DMS79 (cell line): Measurements from ENCODE around the gene PITPNM2.

Source experiments
- DNase-seq: peaks from one replicate; lab custom pipeline; 2025; lab: John Stamatoyannopoulos, UW

PITPNM2 gene

DNA sequence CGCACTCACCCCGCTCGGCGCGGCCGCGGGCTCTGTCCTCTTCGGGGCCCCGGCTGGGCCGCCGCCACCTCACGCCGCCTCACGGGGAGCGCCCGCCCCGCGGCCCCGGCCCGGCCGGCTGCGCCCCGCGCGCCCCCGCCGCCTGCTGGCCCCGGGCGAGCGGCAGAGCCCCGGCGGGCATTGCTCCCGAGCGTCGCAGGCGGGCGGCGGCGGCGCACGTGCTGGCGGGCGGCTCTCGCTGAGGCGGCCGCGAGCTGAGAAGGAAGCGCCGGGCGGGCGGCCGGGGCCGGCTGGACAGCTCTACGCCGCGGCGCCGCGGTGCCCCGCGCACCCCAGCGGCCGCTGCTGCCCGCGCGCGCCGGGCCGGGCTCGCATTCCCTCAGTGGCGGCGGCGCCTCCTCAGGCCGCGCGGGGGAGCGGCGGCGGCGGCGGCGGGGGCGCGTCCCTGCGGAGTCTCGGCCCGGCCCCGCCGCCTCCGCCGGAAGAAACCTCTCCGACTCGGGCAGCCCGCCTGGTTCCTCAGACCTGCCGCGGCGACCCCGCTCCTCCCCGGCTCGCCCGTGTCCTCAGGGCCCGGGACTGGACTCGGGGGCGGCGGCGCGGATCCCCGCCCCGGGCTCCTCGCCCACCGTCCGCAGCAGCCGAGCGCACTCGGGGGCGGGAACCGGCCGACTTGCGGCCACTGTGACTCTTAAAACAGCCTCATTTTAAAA, at the start of gene PITPNM2:
TSS of gene PITPNM2 (minus strand) at position 347 of the 713 bp plus-strand sequence. CDS start 116,500 bp downstream, outside the sequence.
- DNase-seq, result peak; percentile 14

DNA sequence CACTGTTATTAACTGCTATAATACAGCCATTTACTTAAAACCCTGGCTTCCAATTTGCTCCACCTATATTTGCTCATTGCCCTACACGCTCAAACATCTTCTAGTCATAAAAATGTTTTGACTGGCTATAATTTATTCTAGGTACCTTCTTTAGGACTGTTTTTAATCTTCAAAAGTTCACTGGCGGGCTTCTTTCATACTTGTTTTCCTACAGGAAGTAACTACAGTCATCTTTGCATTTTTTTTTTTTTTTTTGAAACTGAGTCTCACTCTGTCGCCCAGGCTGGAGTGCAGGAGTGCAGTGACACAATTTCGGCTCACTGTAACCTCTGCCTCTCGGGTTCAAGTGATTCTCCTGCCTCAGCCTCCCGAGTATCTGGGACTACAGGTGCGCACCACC, 49.5 kb upstream of the PITPNM2 start:
- DNase-seq, result no peak

DNA sequence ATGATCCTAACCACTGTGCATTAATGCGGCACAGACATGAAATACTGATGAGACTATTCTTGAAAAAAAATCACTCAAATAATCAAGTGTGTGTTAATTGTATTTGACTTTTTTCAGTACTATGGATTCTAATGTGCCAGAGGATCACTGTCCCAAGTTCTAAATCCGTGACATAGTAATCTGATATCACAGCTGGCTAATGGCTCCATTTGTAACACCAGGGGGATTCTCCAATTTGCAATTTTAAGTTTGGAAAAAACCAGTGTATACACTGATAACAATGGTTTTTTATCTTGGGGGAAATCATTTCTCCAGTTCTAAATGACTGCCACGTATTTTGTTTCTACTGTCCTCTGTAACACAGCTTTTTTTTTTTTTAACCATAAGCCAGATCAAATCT, 49.0 kb upstream of the PITPNM2 start:
- DNase-seq, result no peak

DNA sequence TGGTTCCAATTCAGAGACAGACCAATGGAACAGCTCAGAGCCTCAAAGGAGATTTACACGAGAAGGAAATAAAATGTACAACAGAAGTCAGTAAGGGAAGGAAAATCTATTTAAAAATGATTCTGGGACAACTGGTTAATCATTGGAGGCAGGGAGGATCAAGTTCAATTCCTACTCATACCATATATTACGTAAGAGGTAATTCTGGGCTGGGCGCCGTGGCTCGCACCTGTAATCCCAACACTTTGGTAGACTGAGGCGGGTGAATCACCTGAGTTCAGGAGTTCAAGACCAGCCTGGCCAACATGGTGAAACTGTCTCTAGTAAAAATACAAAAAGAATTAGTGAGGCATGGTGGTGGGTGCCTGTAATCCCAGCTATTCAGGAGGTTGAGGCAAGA, 36.7 kb upstream of the PITPNM2 start:
- DNase-seq, result no peak

DNA sequence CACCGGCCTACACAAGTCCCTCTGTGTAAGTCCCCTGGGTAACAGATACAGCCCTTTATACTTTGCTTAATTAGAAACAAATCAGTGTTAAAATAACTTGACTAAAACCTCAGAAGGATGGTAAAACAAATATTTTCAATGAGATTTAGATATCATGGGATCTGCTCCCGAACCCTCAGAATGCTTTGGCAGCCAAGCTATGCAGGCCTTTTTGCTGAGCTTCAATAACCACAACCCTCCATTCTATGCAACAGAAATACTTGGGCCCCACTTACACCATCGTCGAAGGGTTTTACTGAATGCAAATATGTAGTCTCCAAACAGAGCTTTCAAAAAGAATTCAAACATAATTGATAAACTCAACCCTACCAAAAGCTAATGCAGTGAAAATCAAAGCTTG, 29.3 kb upstream of the PITPNM2 start:
- no peak for DNase-seq

DNA sequence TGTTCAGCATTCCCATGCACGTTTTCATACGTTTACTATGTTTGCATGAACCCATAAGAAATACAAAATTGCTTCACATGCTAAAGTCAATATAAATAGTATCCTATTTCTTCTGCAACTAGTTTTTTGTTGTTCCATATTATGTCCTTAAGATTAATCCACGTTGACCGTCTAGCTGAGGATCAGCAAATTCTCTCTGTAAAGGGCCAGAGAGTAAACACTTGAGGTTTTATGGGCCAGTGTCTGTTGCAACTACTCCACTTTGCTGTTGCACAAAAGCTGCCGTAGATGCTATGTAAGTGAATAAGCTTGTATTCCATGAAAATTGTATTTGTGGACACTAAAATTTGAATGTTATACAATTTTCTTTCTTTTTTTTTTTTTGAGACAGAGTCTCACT, 21.1 kb upstream of the PITPNM2 start:
- peak; percentile 43 for DNase-seq

DNA sequence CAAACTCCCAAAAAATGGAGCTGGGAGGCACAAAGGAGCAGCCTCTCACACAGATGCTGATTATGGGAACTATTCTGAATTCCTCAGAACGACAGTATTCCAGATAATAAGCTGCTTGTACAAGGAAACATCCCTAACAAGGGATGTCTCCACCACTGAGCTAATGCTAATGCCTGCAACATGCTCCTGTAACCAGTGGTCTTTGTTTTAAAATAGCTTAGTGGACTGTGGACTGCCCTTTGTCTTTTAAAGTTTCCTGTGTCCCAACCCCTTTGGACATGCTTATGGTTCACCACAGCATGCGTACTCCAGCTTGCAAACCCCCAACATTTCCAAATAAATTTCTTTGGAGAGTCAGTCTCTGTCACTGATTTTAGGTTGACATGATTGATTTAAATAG, 16.4 kb upstream of the PITPNM2 start:
- no peak for DNase-seq

DNA sequence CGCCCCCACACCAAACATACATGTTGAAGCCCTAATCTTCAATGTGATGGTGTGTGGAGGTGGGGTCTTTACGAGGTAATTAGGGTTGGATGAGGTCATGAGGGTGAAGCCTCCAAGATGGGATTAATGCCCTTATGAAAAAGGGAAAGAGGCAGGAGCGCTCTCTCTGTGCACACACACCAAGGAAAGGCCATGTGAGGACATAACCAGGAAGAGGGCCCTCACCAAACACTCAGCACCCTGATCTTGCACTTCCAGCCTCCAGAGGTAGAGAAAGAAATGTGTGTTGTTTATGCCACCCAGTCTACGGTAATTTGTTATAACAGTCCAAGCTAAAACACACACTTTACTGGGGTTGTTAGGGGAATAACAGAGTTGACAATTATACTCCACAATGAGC, 14.6 kb upstream of the PITPNM2 start:
- no peak for DNase-seq

DNA sequence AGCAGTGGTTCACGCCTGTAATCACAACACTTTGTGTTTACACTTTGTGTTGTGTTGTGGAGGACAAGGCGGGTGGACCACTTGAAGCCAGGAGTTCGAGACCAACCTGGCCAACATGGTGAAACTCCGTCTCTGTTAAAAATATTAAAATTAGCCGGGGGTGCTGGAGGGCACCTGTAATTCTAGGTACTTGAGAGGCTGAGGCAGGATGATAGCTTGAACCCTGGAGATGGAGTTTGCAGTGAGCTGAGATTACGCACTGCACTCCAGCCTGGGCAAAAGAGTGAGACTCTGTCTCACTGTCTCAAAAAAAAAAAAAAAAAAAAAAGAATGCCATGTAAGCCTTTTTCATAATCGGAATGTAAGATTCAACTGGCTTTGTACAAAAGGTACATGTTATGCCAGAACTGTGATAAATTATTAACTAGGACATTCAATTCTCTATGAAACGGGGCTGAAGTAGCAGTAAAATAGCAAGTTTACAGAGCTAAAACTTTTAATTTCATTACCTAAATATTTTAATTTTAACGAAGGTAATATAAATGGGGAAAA, 13.9 kb upstream of the PITPNM2 start:
- DNase-seq, result no peak

DNA sequence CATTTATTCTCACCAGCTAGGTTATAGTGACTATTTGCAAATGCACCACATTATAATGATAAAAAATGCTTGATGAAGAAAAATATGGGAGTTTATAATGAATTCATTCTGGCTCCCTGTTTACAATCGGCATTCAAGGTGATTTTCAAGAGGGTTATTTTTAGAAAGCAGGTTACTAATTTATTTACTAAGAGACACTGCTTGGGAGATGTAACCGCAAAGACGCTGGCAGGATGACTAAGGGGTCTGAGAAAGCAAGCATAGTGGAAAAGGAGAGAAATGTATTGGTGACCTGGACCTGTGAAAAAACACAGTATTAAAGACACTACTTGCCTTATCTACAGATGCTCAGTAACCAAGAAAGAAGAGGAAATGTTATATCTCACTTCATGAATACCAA, 13.3 kb upstream of the PITPNM2 start:
- DNase-seq, result no peak

DNA sequence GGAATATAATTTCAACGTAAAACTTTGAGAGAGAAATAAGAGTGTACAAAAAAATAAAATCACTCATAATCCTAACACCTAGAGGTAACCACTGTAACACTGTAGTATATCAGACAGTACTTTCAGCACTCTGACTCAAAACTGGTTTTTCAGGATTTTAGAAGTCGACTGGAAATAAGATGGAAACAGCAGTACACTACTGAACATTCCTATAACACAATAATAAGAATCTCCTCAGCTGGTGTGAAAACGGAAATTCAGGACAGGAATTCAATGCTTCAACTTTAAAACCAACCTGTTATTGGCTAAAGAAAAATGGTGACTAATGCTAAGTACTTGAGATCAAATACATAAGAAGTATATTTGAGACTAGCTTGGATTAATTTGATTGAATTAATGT, 12.3 kb upstream of the PITPNM2 start:
- peak; percentile 57 for DNase-seq

DNA sequence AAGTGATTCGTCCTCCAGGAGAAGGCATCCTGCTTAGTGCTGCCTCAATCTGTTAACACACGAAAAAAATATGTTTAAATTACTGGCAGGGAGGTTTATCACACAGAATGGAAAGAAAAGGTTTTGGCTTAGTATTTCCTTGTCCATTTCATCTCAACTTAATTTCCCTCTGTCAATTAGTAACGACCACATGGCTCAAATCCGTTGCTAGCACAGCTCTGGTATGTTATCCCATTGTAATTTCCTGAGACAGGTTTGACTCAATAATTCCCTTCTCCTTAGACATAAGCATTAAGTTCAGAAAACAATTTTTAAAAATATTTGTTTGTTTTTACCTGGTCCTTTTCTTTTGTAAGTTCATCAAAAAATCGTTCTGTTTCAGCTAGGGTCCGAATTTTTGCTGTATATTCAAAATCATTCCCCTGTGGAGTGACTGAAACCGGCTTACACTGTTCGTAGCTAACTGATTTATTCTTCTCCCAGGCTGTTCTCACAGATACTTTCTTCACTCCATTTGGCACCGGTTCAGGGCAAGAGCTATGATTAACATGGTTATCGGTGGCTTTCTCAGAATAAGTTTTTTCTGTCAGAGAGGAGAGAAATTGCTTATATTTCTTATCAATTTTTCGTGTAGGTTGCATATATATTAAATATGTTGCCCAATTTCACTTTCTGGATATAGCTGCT, 10.1 kb upstream of the PITPNM2 start:
- no peak for DNase-seq

DNA sequence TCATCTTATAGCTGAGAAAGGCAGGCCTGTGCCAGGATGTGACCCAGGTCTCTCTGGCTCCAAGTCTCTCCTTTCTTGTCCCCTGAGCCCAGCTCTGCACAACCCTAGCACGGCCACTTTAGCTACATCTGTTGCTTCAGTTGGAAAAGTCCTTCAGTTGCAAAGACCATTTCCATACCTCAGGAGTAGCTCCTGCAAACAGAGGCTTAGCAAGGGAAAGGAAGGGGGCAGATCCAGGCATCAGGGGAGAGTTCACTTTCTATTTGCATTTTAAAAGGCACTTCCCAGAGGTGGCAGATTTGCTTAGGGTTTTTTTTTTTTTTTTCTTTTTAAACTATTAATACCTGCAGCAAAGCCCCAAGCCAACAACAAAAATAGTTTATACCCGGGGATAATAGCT, 3.0 kb upstream of the PITPNM2 start:
- no peak for DNase-seq

DNA sequence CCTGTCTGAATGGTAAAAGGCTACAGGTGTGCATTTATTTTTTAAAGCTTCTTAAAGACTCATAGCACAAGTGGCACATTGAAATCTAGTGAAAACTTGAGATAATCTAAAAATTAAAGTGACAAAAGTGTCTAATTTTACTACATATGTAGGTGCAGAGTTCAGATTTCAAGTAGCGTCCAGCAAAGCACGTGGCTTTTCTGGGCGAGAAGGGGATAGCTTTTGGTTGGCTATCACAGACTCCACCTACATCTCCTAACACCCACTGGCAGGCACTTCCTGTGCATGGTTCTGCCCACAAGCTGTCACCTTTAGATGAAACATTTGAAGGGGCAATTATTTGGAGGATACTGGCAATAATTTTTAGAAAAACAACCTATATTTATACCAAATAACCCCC, 1.9 kb upstream of the PITPNM2 start:
- DNase-seq, result no peak

DNA sequence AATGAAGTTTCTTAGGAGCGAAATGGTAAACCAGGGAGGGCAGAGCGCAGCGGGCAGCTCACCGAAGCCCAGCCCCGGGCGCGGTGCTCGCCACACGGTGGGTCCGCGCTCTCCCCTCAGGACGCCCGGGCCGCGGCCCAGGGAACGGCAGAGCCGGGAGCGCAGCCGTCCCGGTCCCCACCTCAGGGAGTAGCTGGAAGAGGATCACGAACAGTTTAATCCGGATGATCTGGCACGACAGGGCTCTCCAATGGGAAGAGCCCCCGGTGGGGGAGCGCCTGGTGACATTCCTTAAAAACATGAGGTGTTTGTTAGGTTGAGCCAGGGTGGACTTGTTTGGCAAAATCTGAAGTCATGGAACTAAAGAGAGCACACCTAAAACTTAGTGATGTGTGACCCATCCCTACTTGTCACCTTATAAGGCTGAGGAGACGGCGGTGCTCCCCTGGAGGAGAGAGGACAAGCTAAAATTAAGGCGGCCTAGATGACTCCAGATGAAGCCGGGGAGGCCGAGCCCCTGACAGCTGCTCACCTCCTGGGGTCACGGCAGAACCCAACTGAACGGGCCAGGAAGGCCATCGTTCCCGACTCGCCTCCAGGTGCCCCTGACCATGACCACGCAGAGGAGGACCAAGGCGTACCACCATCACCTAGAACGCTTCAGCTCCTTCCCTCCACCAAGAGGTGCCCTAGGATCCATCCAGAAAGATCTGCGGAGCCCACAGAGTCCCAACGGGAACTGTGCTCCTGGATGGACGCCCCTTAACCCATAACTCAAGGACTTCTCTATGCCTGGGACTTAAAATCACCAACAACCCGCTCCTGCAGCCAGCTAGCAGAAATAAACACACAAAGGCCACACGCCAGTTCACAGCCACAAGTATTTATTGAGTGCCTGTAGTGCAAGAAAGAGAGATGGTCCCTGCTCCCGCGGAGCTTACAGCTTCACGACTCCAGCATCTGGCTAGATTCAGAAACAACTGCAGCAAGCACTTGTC, 866 bp upstream of the PITPNM2 start:
- peak; percentile 45 for DNase-seq

DNA sequence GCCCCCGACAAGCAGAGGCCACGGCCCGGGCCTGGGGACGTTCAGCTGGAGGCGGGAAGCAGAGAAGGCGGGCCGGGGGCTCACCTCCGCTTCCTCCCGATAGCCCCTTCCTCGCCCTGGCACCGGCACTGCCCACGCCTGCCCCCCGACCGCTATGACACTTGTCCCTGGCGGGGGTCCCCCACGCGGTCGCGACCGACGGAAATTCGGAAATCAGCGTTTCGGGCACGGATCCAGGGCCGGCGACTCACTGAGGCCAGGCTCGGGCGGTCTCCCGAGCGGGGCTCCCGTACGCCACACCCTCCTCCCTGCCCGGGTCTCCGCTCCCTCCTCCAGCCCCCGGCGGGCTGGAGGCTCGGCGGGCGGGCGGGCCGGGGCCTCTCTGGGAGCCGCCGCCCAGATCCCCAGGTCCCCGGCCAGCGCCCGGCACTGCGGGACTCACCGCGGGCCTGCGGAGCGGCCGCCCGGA, 581 bp downstream of the PITPNM2 start:
- no peak for DNase-seq

DNA sequence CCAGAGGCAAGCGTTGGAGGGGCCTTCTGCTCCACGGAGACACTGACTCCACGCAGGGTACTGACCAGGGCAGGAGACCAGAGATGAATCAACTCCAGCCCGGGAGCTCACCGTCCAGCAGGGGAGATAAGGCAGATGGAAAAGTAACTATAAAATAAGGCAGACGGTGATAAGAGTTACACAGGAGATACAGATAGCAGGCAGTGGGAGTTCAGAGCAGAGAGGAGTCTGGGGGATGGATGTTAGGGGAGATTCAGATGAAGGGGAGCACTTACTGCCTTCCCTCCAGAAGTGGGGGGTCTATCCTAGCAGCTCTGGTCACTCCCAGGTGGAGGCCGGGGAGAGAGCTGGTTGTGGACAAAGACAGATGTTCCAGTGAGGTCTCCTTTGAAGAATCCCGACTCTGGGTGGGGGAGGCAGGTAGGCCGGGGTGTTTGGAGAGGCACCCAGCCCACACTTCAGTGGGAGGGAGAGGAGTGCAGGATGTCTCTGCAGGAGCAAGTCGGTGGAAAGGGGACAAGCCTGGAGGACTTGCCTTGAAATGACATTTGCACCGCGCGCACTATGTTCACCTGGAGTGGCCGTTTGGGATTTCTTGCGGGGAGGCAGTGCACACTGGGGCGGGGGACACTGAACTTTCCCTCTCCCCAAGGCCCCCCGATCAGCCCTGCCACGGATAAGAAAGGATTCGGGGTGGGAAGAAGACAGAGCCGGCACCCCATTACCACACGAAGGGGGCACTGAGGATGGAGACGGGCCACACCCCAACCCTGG, 1.2 kb downstream of the PITPNM2 start:
- no peak for DNase-seq

DNA sequence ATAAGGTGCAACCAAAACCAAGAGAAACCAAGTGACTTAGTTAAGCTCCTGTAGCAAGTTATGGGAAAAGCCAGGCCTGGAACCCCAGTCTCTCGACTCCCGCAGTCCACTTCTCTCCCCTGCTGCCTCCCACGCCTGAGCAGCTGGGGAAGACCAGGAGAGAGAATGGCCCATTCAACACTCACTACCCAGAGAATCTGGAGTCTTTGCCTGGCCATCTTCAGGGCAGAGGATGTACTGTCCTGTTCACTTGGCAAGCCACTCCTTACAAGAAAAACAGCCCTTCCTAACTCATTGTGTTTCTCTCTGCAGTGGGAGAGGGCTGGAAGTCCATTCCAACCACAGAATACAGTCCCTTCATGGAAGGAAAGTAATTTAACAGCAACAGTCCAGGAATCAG, 1.8 kb downstream of the PITPNM2 start:
- DNase-seq, result no peak

DNA sequence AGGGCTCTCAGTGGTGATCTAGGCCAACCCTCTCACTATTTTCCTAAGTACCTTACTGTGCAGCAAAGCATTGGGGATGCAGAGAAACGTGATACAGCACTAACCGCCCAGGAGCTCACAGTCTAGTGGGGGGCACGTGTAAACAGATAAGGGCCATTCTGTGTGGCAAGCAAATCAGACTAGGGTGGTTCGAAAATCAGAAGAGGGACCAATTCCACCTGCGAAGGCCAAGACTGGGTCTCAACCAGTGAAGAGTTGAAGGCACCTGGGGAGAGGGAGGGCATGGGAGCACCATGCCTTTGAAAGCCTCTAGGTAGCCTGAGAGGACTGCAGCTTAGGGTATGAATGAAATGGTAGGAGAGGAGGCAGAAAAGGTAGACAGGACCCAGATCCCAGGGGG, 2.2 kb downstream of the PITPNM2 start:
- DNase-seq, result no peak

DNA sequence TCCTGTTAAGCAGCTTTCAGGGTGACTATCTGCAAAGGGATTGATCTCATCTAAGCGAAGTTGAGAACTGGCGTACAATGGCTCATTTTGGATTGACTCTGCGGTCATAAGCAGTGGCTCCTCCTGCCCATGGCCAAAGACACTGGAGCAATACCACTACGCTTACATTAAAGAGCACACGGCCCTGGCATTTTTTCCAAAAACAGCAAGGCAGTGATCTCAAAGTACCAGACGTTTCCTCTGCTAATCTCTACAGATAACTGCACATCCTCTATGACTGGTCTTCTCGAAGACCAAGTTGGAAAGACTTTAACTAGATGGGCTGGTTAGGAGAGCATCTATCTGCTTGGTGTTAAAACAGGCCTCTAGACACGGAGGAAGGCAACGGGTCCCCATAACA, 2.7 kb downstream of the PITPNM2 start:
- no peak for DNase-seq

DNA sequence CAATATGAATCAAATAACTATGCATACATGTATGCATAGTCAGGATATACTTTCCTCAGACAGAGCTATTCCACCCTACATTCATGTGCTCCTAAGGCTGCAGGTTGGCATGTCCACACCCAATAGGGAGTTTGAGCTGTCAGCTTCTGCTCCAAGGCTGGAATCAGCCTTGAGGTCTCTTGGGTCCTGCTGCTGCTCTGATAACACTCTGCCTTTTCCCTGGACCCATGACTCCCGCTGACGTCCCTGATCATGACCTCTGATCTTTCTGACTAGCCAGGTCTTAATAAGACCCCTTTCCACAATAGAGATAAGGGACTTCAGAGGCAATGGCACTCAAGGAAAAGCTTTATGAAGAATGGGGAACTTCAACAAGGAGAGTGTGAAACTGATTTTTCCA, 5.7 kb downstream of the PITPNM2 start:
- no peak for DNase-seq
